AG09309 (cell line): ENCODE measurements around the gene ELMO1.

ENCODE experiments used
- DNase-seq: peaks from one replicate; pipeline ENCODE4 v3.0.0-alpha.2; 2010; ENCODE audit warnings: low read depth
- H3K4me3 ChIP-seq: 2 replicates; pipeline ENCODE4 v1.5.1; 2011; ENCODE audit warnings: mild to moderate bottlenecking, low read depth, low read length, moderate library complexity; ENCODE audit not compliant: control insufficient read depth
- CTCF ChIP-seq: IDR thresholded peaks from 2 replicates; pipeline ENCODE4 v1.5.1; 2011; ENCODE audit warnings: mild to moderate bottlenecking, low read depth, low read length, inconsistent platforms; ENCODE audit not compliant: insufficient read depth, control insufficient read depth; ENCODE audit errors: missing control alignments

ELMO1 gene

DNA sequence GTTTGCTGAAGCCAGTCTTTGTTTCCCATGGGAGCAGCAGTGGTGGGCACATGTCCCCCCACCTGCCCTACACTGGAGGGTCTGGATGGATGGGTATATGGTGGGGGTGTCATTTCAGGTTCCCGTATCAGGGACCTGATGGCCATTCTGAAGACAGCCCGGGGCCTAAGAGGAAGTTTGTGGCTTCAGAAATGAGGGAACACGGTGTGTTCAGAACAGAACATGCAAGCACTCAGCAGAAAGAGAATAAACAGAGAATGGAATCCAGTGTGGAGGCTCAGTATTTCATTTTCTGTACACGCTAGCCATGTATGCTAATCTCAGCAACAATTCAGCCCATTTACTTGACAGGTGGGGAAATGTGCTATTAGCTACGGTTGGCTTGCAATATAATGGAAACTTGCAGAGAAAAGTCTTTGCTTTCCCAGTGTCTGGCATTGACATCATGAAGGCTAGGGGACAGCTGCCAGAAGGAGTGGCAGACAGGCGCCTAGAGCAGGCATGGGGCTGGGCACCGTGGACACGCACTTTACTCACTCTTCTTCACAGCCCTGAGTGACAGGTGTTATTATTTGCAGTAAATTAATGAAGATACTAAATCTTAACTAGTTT is 98.6 kb downstream of the ELMO1 start:
- no peak for TF ChIP-seq CTCF
- DNase-seq, result no peak
- no peak overlapping the region for H3K4me3 ChIP-seq

- DNase-seq, result no peak
- H3K4me3 ChIP-seq, result no peak overlapping the region
- TF ChIP-seq CTCF, result no peak
These were observed 99.7 kb downstream of the ELMO1 start for GRCh38 chr7:37348982-37349381.

DNA sequence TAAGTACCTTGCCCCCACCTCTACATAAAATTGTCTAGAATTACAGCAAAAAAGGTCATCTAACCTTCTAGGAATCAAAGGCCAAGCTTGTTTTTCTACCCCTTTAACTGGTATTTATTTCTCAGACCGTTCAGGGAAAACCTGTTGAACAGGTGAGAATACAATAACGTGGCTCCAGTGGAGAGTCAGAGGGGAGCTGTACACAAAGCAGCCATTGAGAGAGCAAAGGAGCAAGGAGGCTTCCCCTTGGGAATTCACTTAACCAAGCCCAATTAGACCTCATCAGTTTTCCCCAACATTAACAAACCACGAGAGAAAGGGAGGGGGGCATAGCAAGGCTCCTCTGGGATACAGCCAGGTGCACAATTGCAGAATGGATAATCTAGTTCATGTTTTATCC is 101.9 kb downstream of the ELMO1 start:
- DNase-seq, result no peak
- no peak for TF ChIP-seq CTCF
- no peak overlapping the region for H3K4me3 ChIP-seq

GRCh38 chr7:37344886-37345579 is 103.6 kb downstream of the ELMO1 start:
- no peak for TF ChIP-seq CTCF

GRCh38 chr7:37342688-37343471 is 105.8 kb downstream of the ELMO1 start:
- DNase-seq, result no peak
- no peak for TF ChIP-seq CTCF
- H3K4me3 ChIP-seq, result no peak overlapping the region

More at GRCh38 chr7:37344886-37345579, 103.6 kb downstream of the ELMO1 start:
- H3K4me3 ChIP-seq, result no peak overlapping the region
- DNase-seq, result no peak

GRCh38 chr7:37342176-37342687 is 106.4 kb downstream of the ELMO1 start:
- TF ChIP-seq CTCF, result no peak
- H3K4me3 ChIP-seq, result no peak overlapping the region
- DNase-seq, result no peak
